Measurements from ENCODE around the gene CCDC81.

DNA sequence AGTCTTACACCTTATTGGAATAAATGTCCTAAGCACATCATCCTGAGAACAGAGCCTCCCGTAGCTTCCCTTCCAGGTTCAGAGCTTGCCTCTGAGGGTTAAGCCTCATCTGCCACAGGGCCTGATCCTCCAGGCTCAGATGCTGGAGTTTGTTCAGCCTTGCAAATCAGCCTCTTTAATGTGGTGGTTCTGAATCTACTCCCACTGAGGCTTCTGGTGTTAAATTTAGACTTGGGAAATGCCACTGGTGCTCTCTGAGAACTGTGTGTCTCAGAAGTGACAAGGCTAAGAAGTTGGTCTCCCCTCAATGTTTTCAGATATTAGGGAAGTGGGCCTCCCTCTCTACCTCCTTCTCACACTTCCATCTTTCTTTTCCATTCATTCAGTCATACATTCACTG lies 68.7 kb downstream of the CCDC81 start:
- no peak for TF ChIP-seq FOXK2 (IDR thresholded peaks at IDR 0.05)
- TF ChIP-seq BHLHE40 (IDR thresholded peaks at IDR 0.05; ENCODE audit: borderline replicate concordance): no peak
